SU-DHL-6 (cell line): Measurements from ENCODE around the gene PKNOX2.

Experiments
- H2AFZ ChIP-seq: fragments of 200-600 bp; sonication (generic); 2 replicates; pipeline ENCODE4 v1.6.1; 2014; ENCODE audit warnings: low read depth, mild to moderate bottlenecking, moderate library complexity, mixed read lengths, antibody characterized with exemption, low read length; ENCODE audit not compliant: severe bottlenecking
- H3F3A ChIP-seq: fragments of 200-600 bp; shearing (Covaris generic); 2 replicates; pipeline ENCODE4 v1.6.0; 2016; ENCODE audit warnings: antibody characterized with exemption, mild to moderate bottlenecking; ENCODE audit not compliant: insufficient read depth
- H3K27ac ChIP-seq: fragments of 200-600 bp; sonication (generic); 2 replicates; pipeline ENCODE4 v1.5.1; 2016; ENCODE audit warnings: low read depth, mild to moderate bottlenecking, low read length, moderate library complexity, mixed read lengths
- H3K27me3 ChIP-seq: fragments of 200-600 bp; sonication (generic), shearing (Covaris generic); 2 replicates; pipeline ENCODE4 v1.6.0; 2014; ENCODE audit warnings: mild to moderate bottlenecking, low read length
- H3K36me3 ChIP-seq: fragments of 200-600 bp; sonication (generic); 2 replicates; pipeline ENCODE4 v1.6.1; 2014; ENCODE audit warnings: mild to moderate bottlenecking, low read length, mixed read lengths
- H3K4me2 ChIP-seq: fragments of 300-600, 200-600 bp; shearing (Covaris generic), sonication (generic); 2 replicates; pipeline ENCODE4 v1.6.0; 2014; ENCODE audit warnings: low read length, low read depth, mild to moderate bottlenecking; ENCODE audit not compliant: poor library complexity, severe bottlenecking
- H3K4me3 ChIP-seq: fragments of 200-600 bp; sonication (generic); 2 replicates; pipeline ENCODE4 v1.5.1; 2014; ENCODE audit warnings: antibody characterized with exemption, low read length, mild to moderate bottlenecking, mixed read lengths; ENCODE audit not compliant: insufficient read depth, poor library complexity, severe bottlenecking
- H3K79me2 ChIP-seq: fragments of 200-600 bp; sonication (generic); 2 replicates; pipeline ENCODE4 v1.6.1; 2014; ENCODE audit warnings: mild to moderate bottlenecking, low read length, moderate library complexity; ENCODE audit not compliant: insufficient read depth
- H3K9ac ChIP-seq: fragments of 200-600 bp; sonication (generic); 2 replicates; pipeline ENCODE4 v1.7.0; 2014; ENCODE audit warnings: mild to moderate bottlenecking, low read length
- H3K9me2 ChIP-seq: fragments of 200-600 bp; sonication (generic); replicated peaks from 2 replicates; pipeline ENCODE4 v1.6.1; 2014; ENCODE audit warnings: low read length; ENCODE audit not compliant: insufficient read depth
- H3K9me3 ChIP-seq: fragments of 200-600 bp; sonication (generic); 2 replicates; pipeline ENCODE4 v1.6.1; 2014; ENCODE audit warnings: low read length, mixed read lengths; ENCODE audit not compliant: insufficient read depth
- H4K20me1 ChIP-seq: fragments of 200-600 bp; sonication (generic); 2 replicates; pipeline ENCODE4 v1.6.1; 2014; ENCODE audit warnings: low read depth, mild to moderate bottlenecking, antibody characterized with exemption, low read length, moderate library complexity, mixed read lengths
- EZH2phosphoT487 ChIP-seq: fragments of 200-600 bp; sonication (generic), shearing (Covaris generic); conservative IDR thresholded peaks from 2 replicates; pipeline ENCODE4 v1.6.1; 2018; ENCODE audit warnings: mild to moderate bottlenecking, antibody characterized with exemption, low read length, moderate library complexity, mixed read lengths
- TF ChIP-seq, protein P1 (sequence below): fragments of 200-600 bp; sonication (generic); IDR thresholded peaks from one replicate; pipeline ENCODE4 v1.5.1; 2017; ENCODE audit warnings: antibody characterized with exemption, mild to moderate bottlenecking, low read length, moderate library complexity; ENCODE audit not compliant: insufficient read depth, poor library complexity, severe bottlenecking

The PKNOX2 gene

DNA sequence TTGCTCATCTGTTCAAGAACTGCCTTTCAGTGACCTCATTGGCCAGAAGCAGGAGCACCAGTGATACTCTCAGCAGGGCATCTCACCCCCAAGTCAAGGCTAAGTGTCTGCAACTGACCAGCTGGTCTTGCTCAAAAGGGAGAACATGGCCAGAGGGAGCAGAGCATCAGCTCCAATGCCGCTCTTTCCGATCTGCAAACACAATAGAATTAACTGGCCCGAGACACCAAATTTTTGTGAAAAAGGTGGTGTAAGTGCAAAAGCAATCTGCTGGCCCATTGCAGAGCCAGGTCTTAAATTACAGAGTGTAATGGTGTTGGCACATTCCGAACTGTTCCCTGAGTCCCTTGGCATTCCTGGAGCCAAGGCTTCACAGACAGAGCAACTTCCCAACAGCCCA, 97.0 kb downstream of the PKNOX2 start:
- Histone ChIP-seq H3K4me3 (no peak overlapping the region), H3K9me3 (no peaks in the 10 kb centered on the region), H2AFZ (no peak overlapping the region), H4K20me1 (no peaks in the 10 kb centered on the region), H3K36me3 (no peaks in the 10 kb centered on the region), H3K4me2 (no peak overlapping the region), H3K9me2 (no peaks in the 10 kb centered on the region), H3F3A (no peaks in the 10 kb centered on the region), H3K27ac (no peak overlapping the region), H3K79me2 (no peaks in the 10 kb centered on the region), H3K27me3 (no peaks in the 10 kb centered on the region), H3K9ac (no peak overlapping the region)
- no peak for TF ChIP-seq EZH2phosphoT487
- TF ChIP-seq, protein P1, sequence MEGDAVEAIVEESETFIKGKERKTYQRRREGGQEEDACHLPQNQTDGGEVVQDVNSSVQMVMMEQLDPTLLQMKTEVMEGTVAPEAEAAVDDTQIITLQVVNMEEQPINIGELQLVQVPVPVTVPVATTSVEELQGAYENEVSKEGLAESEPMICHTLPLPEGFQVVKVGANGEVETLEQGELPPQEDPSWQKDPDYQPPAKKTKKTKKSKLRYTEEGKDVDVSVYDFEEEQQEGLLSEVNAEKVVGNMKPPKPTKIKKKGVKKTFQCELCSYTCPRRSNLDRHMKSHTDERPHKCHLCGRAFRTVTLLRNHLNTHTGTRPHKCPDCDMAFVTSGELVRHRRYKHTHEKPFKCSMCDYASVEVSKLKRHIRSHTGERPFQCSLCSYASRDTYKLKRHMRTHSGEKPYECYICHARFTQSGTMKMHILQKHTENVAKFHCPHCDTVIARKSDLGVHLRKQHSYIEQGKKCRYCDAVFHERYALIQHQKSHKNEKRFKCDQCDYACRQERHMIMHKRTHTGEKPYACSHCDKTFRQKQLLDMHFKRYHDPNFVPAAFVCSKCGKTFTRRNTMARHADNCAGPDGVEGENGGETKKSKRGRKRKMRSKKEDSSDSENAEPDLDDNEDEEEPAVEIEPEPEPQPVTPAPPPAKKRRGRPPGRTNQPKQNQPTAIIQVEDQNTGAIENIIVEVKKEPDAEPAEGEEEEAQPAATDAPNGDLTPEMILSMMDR, result no peak

GRCh38 chr11:125262194-125262829, 97.8 kb downstream of the PKNOX2 start:
- Histone ChIP-seq H3K4me2 (no peak overlapping the region), H3K79me2 (no peaks in the 10 kb centered on the region), H3K9me3 (no peaks in the 10 kb centered on the region), H3F3A (no peaks in the 10 kb centered on the region), H3K4me3 (no peak overlapping the region), H3K9ac (no peak overlapping the region), H3K27me3 (no peaks in the 10 kb centered on the region), H3K27ac (no peak overlapping the region), H4K20me1 (no peaks in the 10 kb centered on the region), H2AFZ (no peak overlapping the region), H3K9me2 (no peaks in the 10 kb centered on the region), H3K36me3 (no peaks in the 10 kb centered on the region)
- TF ChIP-seq EZH2phosphoT487, result no peak
- TF ChIP-seq, protein P1, result no peak

GRCh38 chr11:125262830-125263218, 98.3 kb downstream of the PKNOX2 start:
- H3F3A ChIP-seq, result no peaks in the 10 kb centered on the region
- no peak overlapping the region for H3K9ac ChIP-seq
- H3K9me2 ChIP-seq, result no peaks in the 10 kb centered on the region
- H3K36me3 ChIP-seq, result no peaks in the 10 kb centered on the region
- no peaks in the 10 kb centered on the region for H4K20me1 ChIP-seq
- no peak overlapping the region for H3K27ac ChIP-seq
- no peak overlapping the region for H3K4me2 ChIP-seq
- no peaks in the 10 kb centered on the region for H3K27me3 ChIP-seq
- no peak overlapping the region for H2AFZ ChIP-seq
- H3K9me3 ChIP-seq, result no peaks in the 10 kb centered on the region
- TF ChIP-seq, protein P1, result no peak
- TF ChIP-seq EZH2phosphoT487, result no peak
- no peaks in the 10 kb centered on the region for H3K79me2 ChIP-seq
- H3K4me3 ChIP-seq, result no peak overlapping the region
